HG02970 (cell line): ENCODE results near the gene BIRC6.
"Not testable (repeated sequence)": the region's sequence is repeated elsewhere in the genome, so short reads cannot be mapped to it uniquely, and the experiment has no call there.

Experiments used
- ATAC-seq: cut with Tn5 transposase; IDR thresholded peaks from one replicate; pipeline ENCODE4 v1.9.1; 2021; ENCODE audit warnings: mild to moderate bottlenecking, moderate library complexity, moderate number of reproducible peaks; ENCODE audit not compliant: unreplicated experiment, low FRiP score

Gene BIRC6

GRCh38 chr2:32498306-32498705 lies 141.5 kb downstream of the BIRC6 start:
- ATAC-seq: no peak

- no peak for ATAC-seq
Measured at GRCh38 chr2:32502941-32503340, 146.1 kb downstream of the BIRC6 start.

GRCh38 chr2:32504877-32505478 lies 148.2 kb downstream of the BIRC6 start:
- no peak for ATAC-seq

GRCh38 chr2:32506446-32506845 lies 149.6 kb downstream of the BIRC6 start:
- ATAC-seq: no peak

GRCh38 chr2:32514946-32515345 lies 158.1 kb downstream of the BIRC6 start:
- ATAC-seq: no peak

- ATAC-seq: no peak
Measured at GRCh38 chr2:32516567-32516966, 159.7 kb downstream of the BIRC6 start.

GRCh38 chr2:32522770-32523169 lies 165.9 kb downstream of the BIRC6 start:
- no peak for ATAC-seq

GRCh38 chr2:32523686-32524085 lies 166.9 kb downstream of the BIRC6 start:
- ATAC-seq: no peak

GRCh38 chr2:32532341-32532740 lies 175.5 kb downstream of the BIRC6 start:
- no peak for ATAC-seq

GRCh38 chr2:32532961-32533360 lies 176.1 kb downstream of the BIRC6 start:
- no peak for ATAC-seq

- ATAC-seq: no peak
Measured at GRCh38 chr2:32534831-32535230, 178.0 kb downstream of the BIRC6 start.

GRCh38 chr2:32538735-32539134 lies 181.9 kb downstream of the BIRC6 start:
- no peak for ATAC-seq

- ATAC-seq: not testable (repeated sequence)
Measured at GRCh38 chr2:32552483-32552882, 195.7 kb downstream of the BIRC6 start.

GRCh38 chr2:32553829-32554432 lies 197.1 kb downstream of the BIRC6 start:
- no peak for ATAC-seq

- no peak for ATAC-seq
Measured at GRCh38 chr2:32558492-32558891, 201.7 kb downstream of the BIRC6 start.

GRCh38 chr2:32559136-32559535 lies 202.3 kb downstream of the BIRC6 start:
- ATAC-seq: no peak

- no peak for ATAC-seq
Measured at GRCh38 chr2:32562906-32563305, 206.1 kb downstream of the BIRC6 start.

GRCh38 chr2:32564417-32565035 lies 207.7 kb downstream of the BIRC6 start:
- ATAC-seq: no peak

GRCh38 chr2:32565902-32566301 lies 209.1 kb downstream of the BIRC6 start:
- no peak for ATAC-seq

- ATAC-seq: no peak
Measured at GRCh38 chr2:32572030-32572429, 215.2 kb downstream of the BIRC6 start.

- ATAC-seq: no peak
Measured at GRCh38 chr2:32572737-32573136, 215.9 kb downstream of the BIRC6 start.
